HL-60 (cell line): ENCODE data around the gene ZNF586.

Source experiments
- TF ChIP-seq, protein P1 (sequence below): IDR thresholded peaks from one replicate; pipeline ENCODE4 v1.5.1; 2011; ENCODE audit warnings: low read length, control low read depth, inconsistent platforms; ENCODE audit not compliant: insufficient read depth
- TF ChIP-seq, protein P2 (sequence below): IDR thresholded peaks from 2 replicates; pipeline ENCODE4 v1.6.1; 2012; ENCODE audit warnings: low read depth; ENCODE audit not compliant: insufficient replicate concordance

GRCh38 chr19:57789288-57789687 lies 19.8 kb downstream of the ZNF586 start:
- TF ChIP-seq, protein P1, sequence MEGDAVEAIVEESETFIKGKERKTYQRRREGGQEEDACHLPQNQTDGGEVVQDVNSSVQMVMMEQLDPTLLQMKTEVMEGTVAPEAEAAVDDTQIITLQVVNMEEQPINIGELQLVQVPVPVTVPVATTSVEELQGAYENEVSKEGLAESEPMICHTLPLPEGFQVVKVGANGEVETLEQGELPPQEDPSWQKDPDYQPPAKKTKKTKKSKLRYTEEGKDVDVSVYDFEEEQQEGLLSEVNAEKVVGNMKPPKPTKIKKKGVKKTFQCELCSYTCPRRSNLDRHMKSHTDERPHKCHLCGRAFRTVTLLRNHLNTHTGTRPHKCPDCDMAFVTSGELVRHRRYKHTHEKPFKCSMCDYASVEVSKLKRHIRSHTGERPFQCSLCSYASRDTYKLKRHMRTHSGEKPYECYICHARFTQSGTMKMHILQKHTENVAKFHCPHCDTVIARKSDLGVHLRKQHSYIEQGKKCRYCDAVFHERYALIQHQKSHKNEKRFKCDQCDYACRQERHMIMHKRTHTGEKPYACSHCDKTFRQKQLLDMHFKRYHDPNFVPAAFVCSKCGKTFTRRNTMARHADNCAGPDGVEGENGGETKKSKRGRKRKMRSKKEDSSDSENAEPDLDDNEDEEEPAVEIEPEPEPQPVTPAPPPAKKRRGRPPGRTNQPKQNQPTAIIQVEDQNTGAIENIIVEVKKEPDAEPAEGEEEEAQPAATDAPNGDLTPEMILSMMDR, result no peak
- TF ChIP-seq, protein P2, sequence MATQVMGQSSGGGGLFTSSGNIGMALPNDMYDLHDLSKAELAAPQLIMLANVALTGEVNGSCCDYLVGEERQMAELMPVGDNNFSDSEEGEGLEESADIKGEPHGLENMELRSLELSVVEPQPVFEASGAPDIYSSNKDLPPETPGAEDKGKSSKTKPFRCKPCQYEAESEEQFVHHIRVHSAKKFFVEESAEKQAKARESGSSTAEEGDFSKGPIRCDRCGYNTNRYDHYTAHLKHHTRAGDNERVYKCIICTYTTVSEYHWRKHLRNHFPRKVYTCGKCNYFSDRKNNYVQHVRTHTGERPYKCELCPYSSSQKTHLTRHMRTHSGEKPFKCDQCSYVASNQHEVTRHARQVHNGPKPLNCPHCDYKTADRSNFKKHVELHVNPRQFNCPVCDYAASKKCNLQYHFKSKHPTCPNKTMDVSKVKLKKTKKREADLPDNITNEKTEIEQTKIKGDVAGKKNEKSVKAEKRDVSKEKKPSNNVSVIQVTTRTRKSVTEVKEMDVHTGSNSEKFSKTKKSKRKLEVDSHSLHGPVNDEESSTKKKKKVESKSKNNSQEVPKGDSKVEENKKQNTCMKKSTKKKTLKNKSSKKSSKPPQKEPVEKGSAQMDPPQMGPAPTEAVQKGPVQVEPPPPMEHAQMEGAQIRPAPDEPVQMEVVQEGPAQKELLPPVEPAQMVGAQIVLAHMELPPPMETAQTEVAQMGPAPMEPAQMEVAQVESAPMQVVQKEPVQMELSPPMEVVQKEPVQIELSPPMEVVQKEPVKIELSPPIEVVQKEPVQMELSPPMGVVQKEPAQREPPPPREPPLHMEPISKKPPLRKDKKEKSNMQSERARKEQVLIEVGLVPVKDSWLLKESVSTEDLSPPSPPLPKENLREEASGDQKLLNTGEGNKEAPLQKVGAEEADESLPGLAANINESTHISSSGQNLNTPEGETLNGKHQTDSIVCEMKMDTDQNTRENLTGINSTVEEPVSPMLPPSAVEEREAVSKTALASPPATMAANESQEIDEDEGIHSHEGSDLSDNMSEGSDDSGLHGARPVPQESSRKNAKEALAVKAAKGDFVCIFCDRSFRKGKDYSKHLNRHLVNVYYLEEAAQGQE, result no peak
